Neural cell (in vitro differentiated cells): ENCODE data around the gene POLR2H. TPM values are rescaled to one million over a fixed set of nuclear protein-coding genes. Genes with fewer than 3 reads are reported as not detected.

ENCODE experiments used
- H2AFZ ChIP-seq: fragments of 200-600, 300-800 bp; sonication (generic), shearing (Covaris generic); 2 replicates; pipeline ENCODE4 v1.6.0; 2014; ENCODE audit warnings: low read depth, mild to moderate bottlenecking, antibody characterized with exemption, low read length, moderate library complexity
- H3F3A ChIP-seq: fragments of 200-600 bp; shearing (Covaris generic); 2 replicates; pipeline ENCODE4 v1.6.1; 2016; ENCODE audit warnings: mild to moderate bottlenecking, moderate library complexity, mixed read lengths, antibody characterized with exemption, low read length; ENCODE audit not compliant: insufficient read depth, poor library complexity, severe bottlenecking
- H3K27ac ChIP-seq: fragments of 200-600, 300-800 bp; sonication (generic), shearing (Covaris generic); 2 replicates; pipeline ENCODE4 v1.5.1; 2014; ENCODE audit warnings: mild to moderate bottlenecking, low read length, moderate library complexity
- H3K27me3 ChIP-seq: fragments of 300-800, 200-600 bp; sonication (generic), shearing (Covaris generic); 2 replicates; pipeline ENCODE4 v1.6.0; 2014; ENCODE audit warnings: mild to moderate bottlenecking, low read depth, low read length, moderate library complexity; ENCODE audit not compliant: insufficient read depth
- H3K36me3 ChIP-seq: fragments of 300-800, 200-600 bp; sonication (generic), shearing (Covaris generic); 2 replicates; pipeline ENCODE4 v1.5.1; 2014; ENCODE audit warnings: mild to moderate bottlenecking, antibody characterized with exemption, low read length, moderate library complexity; ENCODE audit not compliant: insufficient read depth
- H3K4me2 ChIP-seq: fragments of 300-800, 200-600 bp; sonication (generic), shearing (Covaris generic); 2 replicates; pipeline ENCODE4 v1.6.0; 2014; ENCODE audit warnings: mild to moderate bottlenecking, low read length
- H3K4me3 ChIP-seq: fragments of 300-800, 200-600 bp; sonication (generic), shearing (Covaris generic); 2 replicates; pipeline ENCODE4 v1.5.1; 2014; ENCODE audit warnings: mild to moderate bottlenecking, low read length, moderate library complexity
- H3K79me2 ChIP-seq: fragments of 200-600 bp; shearing (Covaris generic); replicated peaks from 2 replicates; pipeline ENCODE4 v1.6.0; 2014; ENCODE audit warnings: mild to moderate bottlenecking, low read length, moderate library complexity; ENCODE audit not compliant: insufficient read depth
- H3K9ac ChIP-seq: fragments of 300-800, 200-600 bp; sonication (generic), shearing (Covaris generic); 2 replicates; pipeline ENCODE4 v1.6.1; 2016; ENCODE audit warnings: mild to moderate bottlenecking, low read length, mixed read lengths
- H3K9me2 ChIP-seq: fragments of 200-600 bp; shearing (Covaris generic); 2 replicates; pipeline ENCODE4 v1.6.1; 2016; ENCODE audit warnings: mild to moderate bottlenecking, low read length, mixed read lengths; ENCODE audit not compliant: insufficient read depth
- H3K9me3 ChIP-seq: fragments of 200-600, 300-800 bp; sonication (generic), shearing (Covaris generic); 2 replicates; pipeline ENCODE4 v1.6.1; 2016; ENCODE audit warnings: mild to moderate bottlenecking, mixed run types, low read length, moderate library complexity, mixed read lengths
- H4K20me1 ChIP-seq: fragments of 200-600 bp; shearing (Covaris generic); 2 replicates; pipeline ENCODE4 v1.6.1; 2016; ENCODE audit warnings: mild to moderate bottlenecking, mixed run types; ENCODE audit not compliant: insufficient read depth
- EP300 ChIP-seq: fragments of 450-650 bp; conservative IDR thresholded peaks from 2 replicates; pipeline ENCODE4 v1.6.1; 2014; ENCODE audit warnings: antibody characterized with exemption, mild to moderate bottlenecking, moderate library complexity; ENCODE audit not compliant: poor library complexity, severe bottlenecking
- EZH2 ChIP-seq: fragments of 200-600, 300-800 bp; shearing (Covaris generic), sonication (generic); IDR thresholded peaks from 2 replicates; pipeline ENCODE4 v1.6.1; 2014; ENCODE audit warnings: antibody characterized with exemption, low read length, borderline replicate concordance, mild to moderate bottlenecking; ENCODE audit not compliant: insufficient read depth, poor library complexity, severe bottlenecking
- MXI1 ChIP-seq: fragments of 450-650 bp; conservative IDR thresholded peaks from 2 replicates; pipeline ENCODE4 v1.6.1; 2014; ENCODE audit warnings: antibody characterized with exemption, mild to moderate bottlenecking; ENCODE audit not compliant: poor library complexity, severe bottlenecking
- POLR2AphosphoS5 ChIP-seq: IDR thresholded peaks from 2 replicates; pipeline ENCODE4 v1.6.1; 2012
- RAD21 ChIP-seq: fragments of 450-650 bp; conservative IDR thresholded peaks from 2 replicates; pipeline ENCODE4 v1.6.1; 2014; ENCODE audit warnings: antibody characterized with exemption, mild to moderate bottlenecking, moderate library complexity
- SMC3 ChIP-seq: fragments of 450-650 bp; conservative IDR thresholded peaks from 2 replicates; pipeline ENCODE4 v1.6.1; 2014; ENCODE audit warnings: antibody characterized with exemption, mild to moderate bottlenecking, moderate library complexity; ENCODE audit not compliant: poor library complexity
- TAF1 ChIP-seq: IDR thresholded peaks from 2 replicates; pipeline ENCODE4 v1.6.1; 2012; ENCODE audit warnings: low read depth
- polyA plus RNA-seq: library from polyadenylated mRNA; depleted of rRNA; stranded (reverse); fragments of >200 nt; gene quantifications from 2 replicates; pipeline ENCODE4 v1.2.3, GENCODE V29; 2014
- TF ChIP-seq, protein P1 (sequence below): fragments of 450-650 bp; IDR thresholded peaks from 2 replicates; pipeline ENCODE4 v1.5.1; 2014; ENCODE audit warnings: antibody characterized with exemption, mild to moderate bottlenecking, moderate library complexity; ENCODE audit not compliant: poor library complexity, severe bottlenecking
- TF ChIP-seq, protein P2 (sequence below): IDR thresholded peaks from 2 replicates; pipeline ENCODE4 v1.6.1; 2012; ENCODE audit warnings: borderline replicate concordance

POLR2H gene
- polyA plus RNA-seq, 1 donor from 2014 or later, result 185 TPM

- peaks cover 4% of the 10 kb centered on the region for H3K36me3 ChIP-seq
Observed at GRCh38 chr3:184325715-184326369, 35.7 kb upstream of the POLR2H start.

DNA sequence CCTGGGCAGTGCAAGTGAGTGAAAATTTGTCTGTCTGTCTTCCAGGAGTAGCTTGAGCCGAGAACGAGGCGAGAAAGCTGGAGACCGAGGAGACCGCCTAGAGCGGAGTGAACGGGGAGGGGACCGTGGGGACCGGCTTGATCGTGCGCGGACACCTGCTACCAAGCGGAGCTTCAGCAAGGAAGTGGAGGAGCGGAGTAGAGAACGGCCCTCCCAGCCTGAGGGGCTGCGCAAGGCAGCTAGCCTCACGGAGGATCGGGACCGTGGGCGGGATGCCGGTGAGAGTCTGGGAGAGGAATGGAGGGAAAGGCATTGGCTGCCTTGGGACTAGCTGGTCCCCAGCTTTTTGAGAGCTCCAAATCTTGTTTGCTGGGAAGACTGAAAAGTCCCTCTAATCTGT lies 34.3 kb upstream of the POLR2H start:
- TF ChIP-seq POLR2AphosphoS5, result no peak
- TF ChIP-seq, protein P1, sequence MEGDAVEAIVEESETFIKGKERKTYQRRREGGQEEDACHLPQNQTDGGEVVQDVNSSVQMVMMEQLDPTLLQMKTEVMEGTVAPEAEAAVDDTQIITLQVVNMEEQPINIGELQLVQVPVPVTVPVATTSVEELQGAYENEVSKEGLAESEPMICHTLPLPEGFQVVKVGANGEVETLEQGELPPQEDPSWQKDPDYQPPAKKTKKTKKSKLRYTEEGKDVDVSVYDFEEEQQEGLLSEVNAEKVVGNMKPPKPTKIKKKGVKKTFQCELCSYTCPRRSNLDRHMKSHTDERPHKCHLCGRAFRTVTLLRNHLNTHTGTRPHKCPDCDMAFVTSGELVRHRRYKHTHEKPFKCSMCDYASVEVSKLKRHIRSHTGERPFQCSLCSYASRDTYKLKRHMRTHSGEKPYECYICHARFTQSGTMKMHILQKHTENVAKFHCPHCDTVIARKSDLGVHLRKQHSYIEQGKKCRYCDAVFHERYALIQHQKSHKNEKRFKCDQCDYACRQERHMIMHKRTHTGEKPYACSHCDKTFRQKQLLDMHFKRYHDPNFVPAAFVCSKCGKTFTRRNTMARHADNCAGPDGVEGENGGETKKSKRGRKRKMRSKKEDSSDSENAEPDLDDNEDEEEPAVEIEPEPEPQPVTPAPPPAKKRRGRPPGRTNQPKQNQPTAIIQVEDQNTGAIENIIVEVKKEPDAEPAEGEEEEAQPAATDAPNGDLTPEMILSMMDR, result no peak
- no peak for TF ChIP-seq RAD21
- H3F3A ChIP-seq, result no peaks in the 10 kb centered on the region
- H2AFZ ChIP-seq, result no peak overlapping the region
- no peaks in the 10 kb centered on the region for H3K27me3 ChIP-seq
- no peaks in the 10 kb centered on the region for H4K20me1 ChIP-seq
- H3K9me2 ChIP-seq, result no peaks in the 10 kb centered on the region
- no peaks in the 10 kb centered on the region for H3K9me3 ChIP-seq
- no peaks in the 10 kb centered on the region for H3K79me2 ChIP-seq
- no peak overlapping the region for H3K9ac ChIP-seq
- no peak overlapping the region for H3K27ac ChIP-seq
- H3K4me3 ChIP-seq, result no peak overlapping the region
- no peak overlapping the region for H3K4me2 ChIP-seq
- H3K36me3 ChIP-seq, result peaks cover 4% of the 10 kb centered on the region

More at GRCh38 chr3:184325715-184326369, 35.7 kb upstream of the POLR2H start:
- no peaks in the 10 kb centered on the region for H3K79me2 ChIP-seq
- H3K9me3 ChIP-seq, result no peaks in the 10 kb centered on the region
- no peaks in the 10 kb centered on the region for H4K20me1 ChIP-seq
- H3K27me3 ChIP-seq, result no peaks in the 10 kb centered on the region
- no peak overlapping the region for H3K4me2 ChIP-seq
- no peak overlapping the region for H3K9ac ChIP-seq
- H3K9me2 ChIP-seq, result no peaks in the 10 kb centered on the region
- H3F3A ChIP-seq, result no peaks in the 10 kb centered on the region
- H3K4me3 ChIP-seq, result no peak overlapping the region
- no peak overlapping the region for H2AFZ ChIP-seq
- H3K27ac ChIP-seq, result no peak overlapping the region
- TF ChIP-seq EZH2 (no peak), TAF1 (no peak)

GRCh38 chr3:184328516-184328915 lies 33.0 kb upstream of the POLR2H start:
- Histone ChIP-seq H3F3A (no peaks in the 10 kb centered on the region), H3K36me3 (peaks cover 4% of the 10 kb centered on the region), H3K79me2 (no peaks in the 10 kb centered on the region), H4K20me1 (no peaks in the 10 kb centered on the region), H3K9me2 (no peaks in the 10 kb centered on the region), H3K27me3 (no peaks in the 10 kb centered on the region), H3K27ac (no peak overlapping the region), H3K4me2 (no peak overlapping the region), H3K4me3 (no peak overlapping the region), H2AFZ (no peak overlapping the region), H3K9ac (no peak overlapping the region), H3K9me3 (no peaks in the 10 kb centered on the region)
- TF ChIP-seq SMC3, result no peak
- no peak for TF ChIP-seq TAF1
- no peak for TF ChIP-seq POLR2AphosphoS5
- TF ChIP-seq, protein P2, sequence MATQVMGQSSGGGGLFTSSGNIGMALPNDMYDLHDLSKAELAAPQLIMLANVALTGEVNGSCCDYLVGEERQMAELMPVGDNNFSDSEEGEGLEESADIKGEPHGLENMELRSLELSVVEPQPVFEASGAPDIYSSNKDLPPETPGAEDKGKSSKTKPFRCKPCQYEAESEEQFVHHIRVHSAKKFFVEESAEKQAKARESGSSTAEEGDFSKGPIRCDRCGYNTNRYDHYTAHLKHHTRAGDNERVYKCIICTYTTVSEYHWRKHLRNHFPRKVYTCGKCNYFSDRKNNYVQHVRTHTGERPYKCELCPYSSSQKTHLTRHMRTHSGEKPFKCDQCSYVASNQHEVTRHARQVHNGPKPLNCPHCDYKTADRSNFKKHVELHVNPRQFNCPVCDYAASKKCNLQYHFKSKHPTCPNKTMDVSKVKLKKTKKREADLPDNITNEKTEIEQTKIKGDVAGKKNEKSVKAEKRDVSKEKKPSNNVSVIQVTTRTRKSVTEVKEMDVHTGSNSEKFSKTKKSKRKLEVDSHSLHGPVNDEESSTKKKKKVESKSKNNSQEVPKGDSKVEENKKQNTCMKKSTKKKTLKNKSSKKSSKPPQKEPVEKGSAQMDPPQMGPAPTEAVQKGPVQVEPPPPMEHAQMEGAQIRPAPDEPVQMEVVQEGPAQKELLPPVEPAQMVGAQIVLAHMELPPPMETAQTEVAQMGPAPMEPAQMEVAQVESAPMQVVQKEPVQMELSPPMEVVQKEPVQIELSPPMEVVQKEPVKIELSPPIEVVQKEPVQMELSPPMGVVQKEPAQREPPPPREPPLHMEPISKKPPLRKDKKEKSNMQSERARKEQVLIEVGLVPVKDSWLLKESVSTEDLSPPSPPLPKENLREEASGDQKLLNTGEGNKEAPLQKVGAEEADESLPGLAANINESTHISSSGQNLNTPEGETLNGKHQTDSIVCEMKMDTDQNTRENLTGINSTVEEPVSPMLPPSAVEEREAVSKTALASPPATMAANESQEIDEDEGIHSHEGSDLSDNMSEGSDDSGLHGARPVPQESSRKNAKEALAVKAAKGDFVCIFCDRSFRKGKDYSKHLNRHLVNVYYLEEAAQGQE, result no peak
- TF ChIP-seq, protein P1, result no peak
- no peak for TF ChIP-seq EZH2
- TF ChIP-seq RAD21, result no peak
- no peak for TF ChIP-seq EP300
- TF ChIP-seq MXI1, result no peak
